ENCODE data around the gene ASGR2.

DNA sequence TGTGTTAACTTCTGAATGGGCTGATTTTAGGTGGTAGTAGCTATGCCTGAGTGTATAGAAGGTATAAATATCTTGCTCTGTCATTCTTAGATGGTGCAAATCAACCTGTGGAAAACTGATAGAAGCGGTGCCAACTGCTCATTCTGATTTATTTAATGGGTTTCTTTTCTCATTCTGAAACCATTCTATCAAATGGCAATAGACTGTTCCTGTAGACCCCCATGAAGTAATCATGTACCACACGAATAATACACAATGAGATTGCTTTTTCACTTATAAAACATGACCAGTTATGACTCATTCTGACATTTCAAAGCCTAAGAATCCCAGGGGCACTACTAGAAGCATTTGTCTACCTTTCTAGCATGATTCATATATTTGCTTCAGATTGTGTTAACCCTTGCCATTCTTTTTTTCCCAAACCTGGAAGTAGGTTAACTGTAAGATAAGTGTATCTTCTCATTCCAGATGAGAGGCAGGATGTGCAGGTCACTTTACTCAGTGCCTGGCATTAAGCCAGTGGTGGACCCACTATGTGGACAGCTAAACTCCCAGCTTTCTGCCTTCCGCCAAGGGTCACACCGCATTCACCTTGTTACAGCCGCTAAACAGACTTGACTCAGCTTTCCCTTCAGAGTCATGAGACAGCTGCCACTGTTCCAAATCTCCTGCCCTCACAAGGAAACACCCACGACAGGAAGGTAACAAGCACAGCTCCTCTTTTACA is 54.3 kb downstream of the ASGR2 start:
- TF ChIP-seq CTCF (conservative IDR thresholded peaks at IDR 0.05; ENCODE audit: low read length) (no peak), EZH2phosphoT487 (IDR thresholded peaks at IDR 0.05; ENCODE audit: borderline replicate concordance, low read depth, low read length) (no peak)
